H9 (cell line): Measurements from ENCODE around the gene FAM200B. TPM values are rescaled to one million over a fixed set of nuclear protein-coding genes. Genes with fewer than 3 reads are reported as not detected.

Source experiments
- DNase-seq: peaks from one replicate; pipeline ENCODE4 v3.0.0-alpha.2; 2017
- H2AFZ ChIP-seq: one replicate; pipeline ENCODE4 v1.6.1; 2013; ENCODE audit warnings: mild to moderate bottlenecking, low read length, control low read depth, moderate library complexity
- H2AK5ac ChIP-seq: 2 replicates; pipeline ENCODE4 v1.6.1; 2013; ENCODE audit warnings: low read length, control low read depth, mixed read lengths; ENCODE audit not compliant: insufficient read length
- H2BK120ac ChIP-seq: one replicate; pipeline ENCODE4 v1.6.1; 2013; ENCODE audit warnings: low read depth, mild to moderate bottlenecking, low read length, control low read depth, inconsistent platforms; ENCODE audit not compliant: poor library complexity, severe bottlenecking
- H2BK12ac ChIP-seq: 2 replicates; pipeline ENCODE4 v1.6.1; 2013; ENCODE audit warnings: low read length, control low read depth, mixed read lengths, low read depth; ENCODE audit not compliant: insufficient read length
- H2BK15ac ChIP-seq: 2 replicates; pipeline ENCODE4 v1.6.1; 2013; ENCODE audit warnings: low read depth, low read length, control low read depth
- H2BK20ac ChIP-seq: one replicate; pipeline ENCODE4 v1.6.1; 2013; ENCODE audit warnings: low read depth, mild to moderate bottlenecking, low read length, control low read depth, inconsistent platforms; ENCODE audit not compliant: poor library complexity, severe bottlenecking
- H2BK5ac ChIP-seq: 2 replicates; pipeline ENCODE4 v1.6.1; 2013; ENCODE audit warnings: low read length, control low read depth, mixed read lengths; ENCODE audit not compliant: insufficient read length
- H3K14ac ChIP-seq: 2 replicates; pipeline ENCODE4 v1.6.1; 2013; ENCODE audit warnings: low read length, control low read depth; ENCODE audit not compliant: insufficient read depth
- H3K18ac ChIP-seq: 2 replicates; pipeline ENCODE4 v1.6.1; 2013; ENCODE audit warnings: low read depth, mild to moderate bottlenecking, mixed read lengths, low read length, control low read depth; ENCODE audit not compliant: insufficient read length
- H3K23ac ChIP-seq: 2 replicates; pipeline ENCODE4 v1.6.1; 2013; ENCODE audit warnings: low read length, control low read depth, mixed read lengths, low read depth; ENCODE audit not compliant: insufficient read length
- H3K23me2 ChIP-seq: 2 replicates; pipeline ENCODE4 v1.6.1; 2013; ENCODE audit warnings: low read depth, mild to moderate bottlenecking, mixed read lengths, low read length, control low read depth; ENCODE audit not compliant: insufficient read length, poor library complexity, severe bottlenecking
- H3K27ac ChIP-seq: 2 replicates; pipeline ENCODE4 v1.5.1; 2013; ENCODE audit warnings: low read length, control low read depth, mixed read lengths, low read depth; ENCODE audit not compliant: insufficient read length
- H3K27me3 ChIP-seq: 2 replicates; pipeline ENCODE4 v1.6.1; 2013; ENCODE audit warnings: low read length, control low read depth, inconsistent platforms; ENCODE audit not compliant: insufficient read depth
- H3K4ac ChIP-seq: 2 replicates; pipeline ENCODE4 v1.6.1; 2013; ENCODE audit warnings: low read depth, mild to moderate bottlenecking, control low read depth, inconsistent platforms, low read length, moderate library complexity
- H3K4me1 ChIP-seq: 2 replicates; pipeline ENCODE4 v1.6.1; 2013; ENCODE audit warnings: low read length, control low read depth, inconsistent platforms; ENCODE audit not compliant: insufficient read depth
- H3K4me2 ChIP-seq: 2 replicates; pipeline ENCODE4 v1.6.1; 2013; ENCODE audit warnings: low read length, control low read depth, mixed read lengths; ENCODE audit not compliant: insufficient read length, insufficient read depth
- H3K56ac ChIP-seq: 2 replicates; pipeline ENCODE4 v1.6.1; 2013; ENCODE audit warnings: low read depth, mild to moderate bottlenecking, mixed read lengths, low read length, control low read depth; ENCODE audit not compliant: insufficient read length
- H3K79me1 ChIP-seq: 2 replicates; pipeline ENCODE4 v1.6.1; 2013; ENCODE audit warnings: low read depth, mild to moderate bottlenecking, moderate library complexity, low read length, control low read depth, inconsistent platforms; ENCODE audit not compliant: insufficient read depth, poor library complexity, severe bottlenecking
- H3K79me2 ChIP-seq: 2 replicates; pipeline ENCODE4 v1.6.1; 2013; ENCODE audit warnings: low read length, control low read depth, inconsistent platforms; ENCODE audit not compliant: insufficient read depth
- H3K9ac ChIP-seq: 2 replicates; pipeline ENCODE4 v1.6.1; 2013; ENCODE audit warnings: low read length, control low read depth, mixed read lengths; ENCODE audit not compliant: insufficient read length; ENCODE audit errors: extremely low read depth
- H3K9me3 ChIP-seq: one replicate; pipeline ENCODE4 v1.6.1; 2013; ENCODE audit warnings: low read depth, low read length, inconsistent platforms; ENCODE audit not compliant: control insufficient read depth
- H3T11ph ChIP-seq: one replicate; pipeline ENCODE4 v1.6.1; 2013; ENCODE audit warnings: mild to moderate bottlenecking, low read length, control low read depth, inconsistent platforms
- H4K20me1 ChIP-seq: one replicate; pipeline ENCODE4 v1.6.1; 2013; ENCODE audit not compliant: control insufficient read depth, insufficient read length, insufficient read depth
- H4K5ac ChIP-seq: 2 replicates; pipeline ENCODE4 v1.6.1; 2013; ENCODE audit warnings: low read depth, mild to moderate bottlenecking, mixed read lengths, low read length, control low read depth; ENCODE audit not compliant: insufficient read length
- H4K8ac ChIP-seq: replicated peaks from 2 replicates; pipeline ENCODE4 v1.6.1; 2013; ENCODE audit warnings: low read length, control low read depth, mixed read lengths, low read depth; ENCODE audit not compliant: insufficient read length
- H4K91ac ChIP-seq: 2 replicates; pipeline ENCODE4 v1.6.1; 2013; ENCODE audit warnings: low read depth, mild to moderate bottlenecking, moderate library complexity, mixed read lengths, low read length, control low read depth; ENCODE audit not compliant: insufficient read length
- H3K27ac Mint-ChIP-seq, 3 experiments: 2 replicates in 2 of 3; 3 replicates in 1 of 3; pipeline ENCODE4 v1.8.0; 2020 to 2021; ENCODE audit warnings: mixed read lengths in 3 of 3, mild to moderate bottlenecking in 1 of 3, moderate library complexity in 1 of 3
- H3K27me3 Mint-ChIP-seq: 2 replicates; pipeline ENCODE4 v1.8.0; 2021; ENCODE audit warnings: low read depth, mild to moderate bottlenecking, moderate library complexity, mixed read lengths
- H3K36me3 Mint-ChIP-seq, 3 experiments: 2 replicates in 2 of 3; 3 replicates in 1 of 3; pipeline ENCODE4 v1.8.0; 2020 to 2021; ENCODE audit warnings: low read depth in 3 of 3, mixed read lengths in 3 of 3; ENCODE audit not compliant: insufficient read depth in 1 of 3
- H3K4me1 Mint-ChIP-seq, 2 experiments: 2 replicates each; pipeline ENCODE4 v1.8.0; 2020; ENCODE audit warnings: mixed read lengths in 2 of 2
- H3K4me3 Mint-ChIP-seq, 2 experiments: 2 replicates in 1 of 2; 3 replicates in 1 of 2; pipeline ENCODE4 v1.8.0; 2020 to 2021; ENCODE audit warnings: mild to moderate bottlenecking in 2 of 2, mixed read lengths in 2 of 2, moderate library complexity in 1 of 2
- H3K9me3 Mint-ChIP-seq, 2 experiments: 2 replicates in 1 of 2; 3 replicates in 1 of 2; pipeline ENCODE4 v1.8.0; 2020; ENCODE audit warnings: mild to moderate bottlenecking in 2 of 2, mixed read lengths in 2 of 2, moderate library complexity in 1 of 2
- WGBS: extraction: QIAGEN DNeasy Blood & Tissue Kit; methylation state at CpG from one replicate; pipeline ENCODE4 v1.1.7; 2013; ENCODE audit warnings: missing lambda C conversion rate, low lambda C conversion rate, mixed read lengths; ENCODE audit not compliant: insufficient read length; ENCODE audit errors: extremely low coverage; 5-methylcytosine and 5-hydroxymethylcytosine counted together
- total RNA-seq: library from RNA; stranded (reverse); gene quantifications from 2 replicates; pipeline ENCODE4 v1.2.1, GENCODE V29; 2021
- TF ChIP-seq, protein P1 (sequence below): fragments of 200-600 bp; sonication (generic); conservative IDR thresholded peaks from 3 replicates; pipeline ENCODE4 v1.8.0; 2021; ENCODE audit warnings: antibody characterized with exemption, mild to moderate bottlenecking

Gene FAM200B
- total RNA-seq, 1 experiment from 2014 or later, result 19.6 TPM

DNA sequence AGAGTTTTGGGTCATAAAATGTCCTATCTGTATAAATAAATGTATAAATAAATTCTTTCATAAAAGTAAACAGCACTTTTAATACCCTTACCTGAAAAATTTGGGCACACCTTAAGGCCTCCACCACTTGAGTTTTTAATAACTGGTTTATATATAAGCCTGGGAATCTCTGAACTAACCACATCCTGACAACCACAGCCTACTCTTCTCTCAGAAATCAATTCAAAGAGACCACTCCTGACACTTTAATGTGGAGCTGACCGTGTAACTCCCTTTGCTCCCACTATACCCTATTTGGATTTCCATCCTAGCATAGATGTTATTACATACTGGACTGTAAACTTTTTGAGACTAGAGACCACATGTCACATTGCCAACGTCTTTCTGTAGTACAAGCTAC is 30.0 kb upstream of the FAM200B start:
- Histone ChIP-seq H3K79me2 (peaks cover 11% of the 10 kb centered on the region; the same call in 1 of the 2 replicates), H3K56ac (no peak overlapping the region), H3K27ac (no peak overlapping the region), H2AK5ac (no peak overlapping the region), H4K5ac (no peak overlapping the region), H4K8ac (no peak overlapping the region), H2BK20ac (no peak overlapping the region), H3K23ac (no peak overlapping the region), H3K9me3 (no peaks in the 10 kb centered on the region), H2BK15ac (no peak overlapping the region), H4K20me1 (no peaks in the 10 kb centered on the region), H3K9ac (no peak overlapping the region), H3T11ph (no peak overlapping the region), H3K27me3 (no peaks in the 10 kb centered on the region), H3K18ac (no peak overlapping the region), H3K23me2 (peaks cover 10% of the 10 kb centered on the region), H2BK5ac (no peak overlapping the region), H3K79me1 (peaks cover 4% of the 10 kb centered on the region), H4K91ac (no peak overlapping the region), H2BK120ac (no peak overlapping the region), H3K4me1 (peaks cover 2% of the 10 kb centered on the region; the same call in 1 of the 2 replicates), H2AFZ (no peak overlapping the region), H2BK12ac (no peak overlapping the region), H3K4me2 (no peak overlapping the region), H3K14ac (no peak overlapping the region), H3K4ac (no peak overlapping the region)
- no CpG with 5 or more reads among the region's 2 CpGs for WGBS
- Mint-ChIP-seq H3K27ac (peak overlapping the region; percentile 6 to 41 (median 9); a peak in 2 of 7 replicates), H3K36me3 (peaks cover 0 to 4% (median 0%) of the 10 kb centered on the region in 3 experiments; a peak in 2 of 7 replicates), H3K27me3 (no peaks in the 10 kb centered on the region; the same call in 1 of the 2 replicates), H3K9me3 (no peaks in the 10 kb centered on the region), H3K4me3 (no peak overlapping the region), H3K4me1 (peaks cover 36 to 41% of the 10 kb centered on the region in 2 experiments)
- TF ChIP-seq, protein P1, sequence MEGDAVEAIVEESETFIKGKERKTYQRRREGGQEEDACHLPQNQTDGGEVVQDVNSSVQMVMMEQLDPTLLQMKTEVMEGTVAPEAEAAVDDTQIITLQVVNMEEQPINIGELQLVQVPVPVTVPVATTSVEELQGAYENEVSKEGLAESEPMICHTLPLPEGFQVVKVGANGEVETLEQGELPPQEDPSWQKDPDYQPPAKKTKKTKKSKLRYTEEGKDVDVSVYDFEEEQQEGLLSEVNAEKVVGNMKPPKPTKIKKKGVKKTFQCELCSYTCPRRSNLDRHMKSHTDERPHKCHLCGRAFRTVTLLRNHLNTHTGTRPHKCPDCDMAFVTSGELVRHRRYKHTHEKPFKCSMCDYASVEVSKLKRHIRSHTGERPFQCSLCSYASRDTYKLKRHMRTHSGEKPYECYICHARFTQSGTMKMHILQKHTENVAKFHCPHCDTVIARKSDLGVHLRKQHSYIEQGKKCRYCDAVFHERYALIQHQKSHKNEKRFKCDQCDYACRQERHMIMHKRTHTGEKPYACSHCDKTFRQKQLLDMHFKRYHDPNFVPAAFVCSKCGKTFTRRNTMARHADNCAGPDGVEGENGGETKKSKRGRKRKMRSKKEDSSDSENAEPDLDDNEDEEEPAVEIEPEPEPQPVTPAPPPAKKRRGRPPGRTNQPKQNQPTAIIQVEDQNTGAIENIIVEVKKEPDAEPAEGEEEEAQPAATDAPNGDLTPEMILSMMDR, result no peak
- DNase-seq, result no peak
